NCI-H524 treated with DMSO at 0.1 percent for 48 hours (cell line): ENCODE results near the gene CHRM5.
"Not testable (repeated sequence)": the region's sequence is repeated elsewhere in the genome, so short reads cannot be mapped to it uniquely, and the experiment has no call there.

ENCODE experiments used
- DNase-seq: peaks from one replicate; lab custom pipeline; 2025; lab: John Stamatoyannopoulos, UW

CHRM5 gene

DNA sequence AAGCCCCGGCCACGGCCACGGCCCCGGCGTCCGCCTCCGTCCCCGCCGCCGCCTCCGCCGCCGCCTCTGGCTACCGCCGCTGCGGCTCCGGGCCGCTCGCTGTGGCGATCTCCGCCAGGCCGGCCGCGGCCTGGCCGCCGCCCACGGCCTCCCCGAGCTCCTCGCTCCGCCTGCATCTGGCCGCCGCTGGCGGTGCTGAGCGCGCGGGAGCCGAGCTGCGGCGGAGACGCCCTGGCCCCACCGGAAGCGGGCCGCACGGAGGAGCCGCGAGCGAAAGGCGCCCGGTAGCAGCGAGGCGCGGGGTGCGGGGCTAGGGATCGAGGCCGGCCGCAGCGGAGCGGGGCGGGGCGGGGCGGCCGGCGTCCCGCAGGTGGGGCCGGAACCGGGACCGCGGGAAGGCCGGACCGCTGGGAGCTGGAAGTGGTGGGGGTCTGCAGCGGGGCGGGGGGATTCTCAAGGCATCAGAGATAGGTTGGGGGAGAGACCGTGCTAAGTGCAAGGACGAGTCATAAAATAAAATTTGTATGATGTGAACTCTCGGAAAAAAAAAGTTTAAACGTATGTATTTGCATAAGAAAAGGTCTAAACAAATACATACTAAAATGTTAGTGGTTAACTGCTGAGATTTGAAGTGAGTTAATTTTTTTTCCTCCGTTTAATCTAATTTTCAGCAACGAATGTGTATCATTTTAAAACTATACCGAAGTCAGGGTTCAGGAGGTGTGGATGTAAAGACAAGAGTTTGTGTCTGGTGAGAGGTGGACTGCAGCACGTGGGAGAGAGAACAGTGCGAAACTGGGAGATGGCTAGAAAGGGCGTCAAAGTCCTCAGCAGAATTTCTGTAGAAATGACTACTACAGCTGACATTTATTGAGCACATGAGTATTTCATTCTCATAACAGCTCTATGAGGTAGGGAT lies 70.8 kb downstream of the CHRM5 start, which contains the start of gene AVEN:
Gene AVEN (minus strand): TSS at position 334 of the 919 bp plus-strand sequence. CDS start 158 bp downstream, at position 176.
- no peak for DNase-seq

DNA sequence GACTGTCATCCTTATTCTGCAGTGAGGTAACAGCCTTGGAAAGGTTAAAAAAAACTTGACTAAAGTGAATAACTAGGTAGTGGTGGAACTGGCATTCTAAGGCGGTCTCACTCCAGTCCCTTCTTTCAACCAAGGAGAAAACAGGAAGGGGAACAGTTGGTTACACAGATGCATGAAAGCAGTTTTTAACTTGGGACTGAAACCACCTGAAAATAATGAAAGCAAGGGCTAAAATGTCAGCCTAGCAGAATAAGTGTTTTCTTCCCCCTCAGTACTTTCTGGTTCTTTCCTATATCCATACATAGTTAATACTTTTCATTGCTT lies 71.5 kb downstream of the CHRM5 start:
- DNase-seq: no peak

DNA sequence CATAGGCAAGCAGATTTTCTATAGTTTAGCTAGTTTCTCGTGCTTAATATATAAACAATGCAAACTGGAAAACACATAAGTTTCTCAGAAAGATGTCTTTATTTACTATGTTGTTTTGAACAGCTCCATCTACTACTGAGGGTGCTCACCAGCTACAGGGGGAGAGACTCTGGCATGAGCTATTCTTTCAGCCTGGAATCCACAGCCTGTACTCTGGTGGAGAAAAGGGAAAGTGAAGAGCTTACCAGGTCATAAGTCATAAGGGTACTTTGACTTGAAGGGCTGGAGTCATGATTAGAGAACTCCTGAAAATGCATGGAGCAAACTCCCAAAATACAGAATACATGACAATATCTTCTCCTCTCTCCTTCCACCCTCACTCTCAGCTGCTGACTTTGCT lies 75.1 kb downstream of the CHRM5 start:
- no peak for DNase-seq

DNA sequence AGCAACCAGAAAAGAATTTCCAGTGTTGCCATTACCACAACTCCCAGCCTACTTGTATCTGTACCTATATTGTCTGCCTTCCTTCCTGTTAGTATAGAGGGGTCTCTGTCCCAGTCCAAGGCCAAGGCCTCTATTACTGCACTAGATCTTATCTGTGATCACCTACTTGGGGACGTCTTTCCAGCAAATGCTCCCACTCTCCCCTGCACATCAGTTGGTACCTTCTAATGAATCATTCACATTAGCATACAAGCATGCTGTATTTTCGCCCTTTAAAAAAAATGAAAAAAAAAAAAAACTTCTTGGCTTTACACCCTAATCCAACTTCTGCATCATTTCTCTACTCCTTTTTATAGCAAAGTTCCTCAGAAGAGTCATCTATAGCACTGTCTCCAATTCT lies 75.5 kb downstream of the CHRM5 start:
- DNase-seq: no peak

DNA sequence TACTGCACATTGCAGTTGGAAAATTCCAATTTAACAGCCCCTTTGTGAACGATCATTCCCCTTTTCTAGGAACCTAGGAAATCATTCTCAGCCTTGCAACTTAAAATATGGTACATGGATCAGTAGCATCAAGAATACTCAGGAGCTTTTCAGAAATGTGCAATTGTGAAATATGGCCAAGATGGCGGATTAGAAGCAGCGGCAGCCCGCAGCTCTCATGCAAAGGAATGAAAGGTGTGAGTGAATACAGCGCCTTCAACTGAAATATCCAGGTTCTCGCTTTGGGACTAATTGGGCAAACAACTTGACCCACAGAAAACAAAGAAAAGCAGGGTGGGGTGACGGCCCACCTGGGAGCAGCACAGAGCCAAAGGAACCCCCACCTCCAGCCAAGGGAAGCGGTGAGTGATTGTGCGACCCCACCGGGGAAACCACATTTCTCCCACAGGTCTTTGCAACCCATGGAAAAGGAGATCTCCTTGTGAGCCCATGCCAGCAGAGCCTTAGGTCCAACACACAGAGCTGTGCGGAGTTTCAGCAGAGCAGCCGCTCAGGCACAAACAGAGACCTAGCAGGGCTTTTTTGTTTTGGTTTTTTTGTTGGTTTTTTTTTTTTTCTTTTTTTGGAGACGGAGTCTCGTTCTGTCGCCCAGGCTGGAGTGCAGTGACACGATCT lies 78.3 kb downstream of the CHRM5 start:
- DNase-seq: no peak

DNA sequence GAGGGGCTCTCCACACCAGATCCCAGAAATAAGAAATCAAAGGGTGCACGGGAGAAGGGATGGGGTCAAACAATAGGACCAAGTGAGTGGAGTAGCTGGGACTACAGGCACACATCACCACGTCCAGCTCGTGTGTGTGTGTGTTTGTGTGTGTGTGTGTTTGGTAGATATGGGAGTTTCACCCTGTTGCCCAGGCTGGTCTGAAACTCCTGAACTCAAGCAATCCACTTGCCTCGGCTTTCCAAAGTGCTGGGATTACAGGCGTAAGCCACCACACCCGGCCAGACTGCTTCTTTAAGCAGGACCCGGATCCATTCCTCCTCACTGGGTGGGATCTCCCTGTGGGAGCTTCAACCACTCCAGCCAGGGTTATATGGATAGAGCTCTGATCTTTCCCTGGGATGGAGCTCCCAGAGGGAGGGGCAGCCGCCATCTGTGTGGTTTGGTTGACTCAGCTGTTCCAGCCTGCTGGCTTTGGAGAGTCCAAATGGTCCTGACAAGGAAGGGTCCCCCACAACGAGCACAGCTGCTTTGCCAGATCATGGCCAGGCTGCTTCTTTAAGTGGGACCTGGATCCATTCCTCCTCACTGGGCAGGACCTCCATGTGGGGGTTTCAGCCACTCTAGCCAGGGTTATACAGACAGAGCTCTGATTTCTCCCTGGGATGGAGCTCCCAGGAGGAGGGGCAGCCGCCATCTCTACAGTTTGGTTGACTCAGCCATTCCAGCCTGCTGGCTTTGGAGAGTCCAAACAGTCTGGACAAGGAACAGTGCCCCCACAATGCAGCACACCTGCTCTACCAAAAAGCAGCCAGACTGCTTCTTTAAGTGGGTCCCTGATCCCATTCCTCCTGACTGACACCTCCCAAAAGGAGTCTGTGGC lies 79.8 kb downstream of the CHRM5 start:
- DNase-seq: no peak

DNA sequence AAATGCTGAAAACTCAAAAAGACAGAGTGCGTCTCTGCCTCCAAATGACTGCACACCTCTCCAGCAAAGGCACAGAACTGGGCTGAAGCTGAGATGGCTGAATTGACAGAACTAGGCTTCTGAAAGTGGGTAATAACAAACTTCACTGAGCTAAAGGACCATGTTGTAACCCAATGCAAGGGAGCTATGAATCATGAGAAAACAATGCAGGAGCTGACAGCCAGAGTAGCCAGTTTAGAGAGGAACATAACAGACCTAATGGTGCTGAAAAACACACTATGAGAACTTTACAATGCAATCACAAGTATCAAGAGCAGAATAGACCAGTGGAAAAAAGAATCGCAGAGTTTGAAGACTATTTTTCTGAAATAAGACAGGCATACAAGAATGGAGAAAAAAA lies 80.8 kb downstream of the CHRM5 start:
- DNase-seq: no peak

DNA sequence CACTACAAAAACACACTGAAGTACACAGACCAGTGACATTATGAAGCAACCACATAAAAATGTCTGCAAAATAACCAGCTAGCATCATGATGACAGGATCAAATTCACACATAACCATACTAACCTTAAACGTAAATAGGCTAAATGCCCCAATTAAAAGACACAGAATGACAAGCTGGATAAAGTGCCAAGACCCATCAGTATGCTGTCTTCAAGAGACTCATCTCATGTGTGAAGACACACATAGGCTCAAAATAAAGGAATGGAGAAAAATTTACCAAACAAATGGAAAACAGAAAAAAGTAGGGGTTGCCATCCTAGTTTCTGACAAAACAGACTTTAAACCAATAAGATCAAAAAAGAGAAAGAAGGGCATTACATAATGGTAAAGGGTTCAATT lies 82.1 kb downstream of the CHRM5 start:
- DNase-seq: not testable (repeated sequence)

DNA sequence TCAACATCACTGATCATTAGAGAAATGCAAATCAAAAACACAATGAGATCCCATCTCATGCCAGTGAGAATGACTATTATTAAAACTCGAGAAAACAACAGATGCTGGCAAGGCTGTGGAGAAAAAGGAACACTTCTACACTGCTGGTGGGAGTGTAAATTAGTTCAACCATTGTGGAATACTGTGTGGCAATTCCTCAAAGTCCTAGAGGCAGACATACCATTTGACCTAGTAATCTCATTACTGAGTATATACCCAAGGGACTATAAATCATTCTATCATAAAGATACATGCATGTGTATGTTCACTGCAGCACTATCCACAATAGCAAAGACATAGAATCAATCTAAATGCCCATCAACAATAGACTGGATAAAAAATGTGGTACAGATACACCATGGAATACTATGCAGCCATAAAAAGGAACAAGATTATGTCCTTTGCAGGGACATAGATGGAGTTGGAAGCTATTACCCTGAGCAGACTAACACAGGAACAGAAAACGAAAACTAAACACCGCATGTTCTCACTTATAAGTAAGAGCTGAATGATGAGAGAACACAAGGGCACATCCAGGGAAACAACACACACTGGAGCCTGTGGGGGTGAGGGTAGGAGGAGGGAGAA lies 85.9 kb downstream of the CHRM5 start:
- no peak for DNase-seq

DNA sequence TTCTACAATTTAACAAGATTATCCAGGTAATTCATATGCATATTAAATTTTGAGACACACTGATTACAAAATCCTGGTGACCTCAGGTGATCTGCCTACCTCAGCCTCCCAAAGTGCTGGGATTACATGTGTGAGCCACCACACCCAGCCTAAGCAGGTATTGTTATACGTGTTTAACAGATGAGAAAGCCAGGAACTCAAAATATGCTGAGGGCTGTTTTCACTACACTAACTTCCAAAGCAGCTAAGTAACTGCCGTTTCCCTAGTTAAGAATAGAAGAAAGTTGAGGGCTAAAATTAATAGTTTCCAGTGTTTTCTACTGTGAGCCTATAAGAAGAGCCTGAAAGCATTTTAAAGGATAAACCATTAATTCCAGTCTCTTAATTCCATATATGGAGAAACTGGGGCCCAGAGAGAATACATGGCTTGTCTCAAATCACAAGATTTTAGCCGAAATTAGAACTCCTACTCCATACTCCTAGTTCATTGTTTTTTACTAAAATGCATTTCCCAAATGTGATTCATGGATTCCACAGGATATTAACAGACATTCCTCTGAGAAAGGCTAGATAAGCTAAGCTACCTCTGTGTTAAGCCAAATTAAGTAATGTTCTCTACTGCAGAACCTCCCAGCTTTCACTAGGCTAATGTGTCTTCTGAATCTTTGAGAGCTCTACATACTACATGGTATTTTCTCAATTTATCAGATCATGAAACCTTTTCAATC lies 87.7 kb downstream of the CHRM5 start:
- DNase-seq: no peak

DNA sequence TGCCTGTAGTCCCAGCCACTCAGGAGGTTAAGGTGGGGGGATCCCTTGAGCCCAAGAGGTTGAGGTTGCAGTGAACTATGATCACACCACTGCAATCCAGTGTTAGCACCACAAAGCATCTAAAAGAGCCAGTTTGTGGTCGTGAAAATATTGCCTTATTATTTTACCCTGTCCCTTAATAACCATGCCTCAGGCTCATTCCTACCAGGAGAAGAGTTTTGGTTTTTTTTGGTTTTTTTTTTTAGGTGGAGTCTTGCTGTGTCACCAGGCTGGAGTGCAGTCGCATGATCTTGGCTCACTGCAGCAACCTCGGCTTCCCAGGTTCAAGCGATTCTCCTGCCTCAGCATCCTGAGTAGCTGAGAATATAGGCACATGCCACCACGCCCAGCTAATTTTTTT lies 88.6 kb downstream of the CHRM5 start:
- no peak for DNase-seq

DNA sequence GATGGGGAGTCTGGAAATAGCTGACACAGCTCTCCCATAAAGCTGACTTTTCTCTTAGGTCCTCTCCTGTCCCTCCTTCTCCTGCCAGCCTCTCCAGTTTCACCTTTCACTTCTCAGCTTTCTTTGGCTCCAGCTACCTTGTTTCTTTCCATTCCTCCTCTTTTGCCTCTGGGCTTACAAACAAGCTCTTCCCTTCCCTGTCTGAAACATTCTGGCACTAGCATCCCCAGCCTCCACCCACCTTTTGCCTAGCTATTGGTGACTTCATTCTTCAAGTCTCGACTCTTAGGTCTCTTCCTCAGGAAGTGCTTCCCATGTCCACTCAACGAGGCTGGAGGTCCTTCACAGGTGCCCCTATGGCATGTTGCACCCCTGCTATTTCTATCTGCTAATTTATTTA lies 91.2 kb downstream of the CHRM5 start:
- DNase-seq: no peak

DNA sequence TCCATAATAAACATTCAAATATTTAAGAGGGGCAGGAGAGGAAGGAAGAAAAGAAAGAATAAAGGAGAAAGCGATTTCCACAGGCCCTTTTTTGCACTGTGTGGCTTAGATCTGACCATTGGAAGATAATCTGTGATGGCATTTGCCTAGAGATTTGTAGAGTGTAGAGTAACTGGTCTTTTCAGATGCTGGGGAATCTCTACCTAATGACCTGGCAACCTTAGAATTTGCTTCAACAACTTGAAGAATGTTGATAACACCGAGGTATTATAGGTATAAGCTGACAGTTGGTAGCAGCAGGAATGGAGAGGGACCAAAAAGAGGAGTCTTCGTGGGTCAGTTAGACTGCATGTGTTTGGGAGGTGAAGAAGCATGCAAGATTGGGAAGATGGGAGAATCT lies 91.6 kb downstream of the CHRM5 start:
- DNase-seq: no peak

DNA sequence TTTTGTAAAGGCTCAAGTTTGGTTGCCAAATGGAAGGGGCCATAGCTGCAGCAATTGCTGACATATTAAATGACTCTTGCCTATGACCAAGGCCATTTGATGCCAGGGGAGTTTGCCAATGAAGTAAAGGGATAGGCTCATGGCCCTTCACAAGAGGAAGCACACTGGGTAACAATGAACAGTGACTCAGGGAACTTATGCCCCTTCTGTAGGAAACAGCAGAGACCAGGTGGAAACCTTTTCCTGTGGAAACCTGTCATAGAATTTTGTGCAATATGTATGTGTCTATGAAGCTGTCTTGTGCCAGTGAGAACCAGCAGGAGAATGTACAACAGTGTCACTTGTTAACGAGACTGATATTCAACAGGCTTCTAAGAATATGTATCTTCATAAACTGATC lies 96.1 kb downstream of the CHRM5 start:
- no peak for DNase-seq

DNA sequence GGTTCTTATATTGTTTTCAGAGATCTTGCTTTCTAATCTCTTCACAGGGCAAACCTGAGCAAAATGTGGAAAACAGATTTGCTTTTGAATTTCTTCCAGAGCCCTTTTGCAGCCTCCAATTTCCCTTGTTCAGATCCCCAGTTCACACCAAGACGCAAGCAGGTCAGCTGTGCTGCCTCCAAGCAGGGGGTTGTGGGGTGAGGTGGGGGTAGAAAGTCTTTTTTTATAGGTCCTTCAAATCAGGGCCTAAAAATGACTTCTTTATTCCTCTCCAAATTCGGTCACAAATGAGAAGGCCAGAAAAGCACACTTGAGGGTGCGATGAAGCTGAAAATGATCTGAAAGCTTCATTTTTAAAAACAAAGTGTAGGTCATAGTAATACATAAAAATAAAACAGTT lies 97.0 kb downstream of the CHRM5 start:
- DNase-seq: no peak

DNA sequence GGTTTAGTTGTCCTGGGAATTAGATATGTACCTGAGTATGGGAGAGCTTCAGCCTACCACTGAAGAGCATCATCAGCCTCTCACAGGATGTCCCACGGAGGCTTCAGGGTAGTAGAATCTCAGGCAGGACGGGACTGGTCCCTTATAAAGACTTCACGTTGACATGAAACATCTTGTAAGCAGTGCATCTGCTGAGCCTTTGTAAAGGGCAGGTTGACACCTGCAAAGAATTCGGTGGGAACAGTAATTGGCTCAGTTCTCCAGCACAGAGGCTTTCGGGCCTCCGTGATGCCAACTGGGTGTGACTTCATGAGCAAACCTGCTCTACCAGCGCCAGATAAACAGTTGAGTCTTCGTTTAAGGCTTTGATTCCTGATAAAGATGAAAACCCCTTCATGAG lies 97.6 kb downstream of the CHRM5 start:
- DNase-seq: no peak

DNA sequence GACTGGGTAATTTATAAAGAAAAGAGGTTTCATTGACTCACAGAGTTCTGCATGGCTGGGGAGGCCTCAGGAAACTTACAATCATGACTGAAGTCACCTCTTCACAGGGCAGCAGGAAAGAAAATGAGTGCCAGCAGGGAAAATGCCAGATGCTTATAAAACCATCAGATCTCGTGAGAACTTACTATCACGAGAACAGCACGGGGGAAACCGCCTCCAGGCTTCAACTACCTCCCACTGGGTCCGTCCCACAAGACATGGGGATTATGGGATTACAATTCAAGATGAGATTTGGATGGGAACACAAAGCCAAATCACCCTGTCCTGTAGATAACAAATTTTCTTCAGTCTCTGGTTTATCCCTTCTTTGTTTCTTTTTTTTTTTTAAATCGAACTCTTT lies 101.7 kb downstream of the CHRM5 start:
- DNase-seq: no peak

DNA sequence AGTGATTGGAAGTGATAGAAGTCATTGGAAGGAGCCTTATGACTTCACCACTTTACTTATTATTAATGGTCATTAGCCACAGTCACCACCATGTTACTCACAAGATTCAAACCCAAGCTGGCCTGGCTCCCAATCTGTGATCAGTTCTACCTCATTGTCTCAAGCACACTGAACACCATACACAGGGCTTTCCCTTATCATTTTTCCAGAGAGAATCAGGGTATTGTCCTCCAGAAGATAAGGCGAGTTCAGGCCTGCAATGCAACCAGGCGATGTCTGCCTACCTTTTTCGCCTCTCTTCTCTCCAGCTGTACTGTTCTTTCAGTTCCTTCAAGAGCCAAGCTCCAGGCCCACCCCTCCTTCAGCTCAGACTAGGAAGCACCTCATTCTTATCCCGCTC lies 108.5 kb downstream of the CHRM5 start:
- no peak for DNase-seq

DNA sequence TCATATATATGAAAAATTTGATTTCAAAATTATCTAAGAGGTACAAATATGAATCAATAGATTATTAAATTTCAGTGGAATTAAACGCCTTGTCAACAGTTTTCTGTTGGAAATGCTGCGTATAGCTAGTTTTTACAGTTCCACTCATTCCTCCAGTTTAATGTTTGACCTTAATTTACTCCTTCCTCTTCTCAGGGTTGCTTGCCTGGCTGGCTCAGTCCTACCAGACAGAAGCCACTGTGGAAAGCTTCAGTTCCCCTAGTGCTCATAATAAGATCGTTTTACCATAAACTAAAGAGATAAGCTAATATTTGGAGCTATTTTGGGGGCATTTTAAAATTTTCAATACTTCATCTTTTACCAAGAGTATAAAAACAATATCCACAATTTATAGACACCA lies 110.6 kb downstream of the CHRM5 start:
- DNase-seq: no peak

DNA sequence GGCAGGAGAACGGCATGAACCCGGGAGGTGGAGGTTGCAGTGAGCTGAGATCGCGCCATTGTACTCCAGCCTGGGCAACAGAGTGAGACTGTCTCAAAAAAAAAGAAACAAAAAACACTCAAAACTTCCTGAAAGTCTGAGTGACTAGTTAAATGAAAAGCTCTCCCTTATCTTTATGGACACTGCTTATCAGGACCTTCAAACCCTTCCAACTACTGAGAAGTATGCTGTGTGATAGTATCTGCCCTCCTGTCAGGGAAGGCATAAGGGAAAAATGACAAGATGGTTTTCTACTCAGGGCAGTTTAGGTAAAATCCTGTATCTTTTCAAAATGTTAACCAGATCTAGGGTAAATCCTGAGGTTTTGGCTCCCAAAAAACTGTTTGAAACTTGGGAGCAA lies 111.6 kb downstream of the CHRM5 start:
- DNase-seq: no peak

DNA sequence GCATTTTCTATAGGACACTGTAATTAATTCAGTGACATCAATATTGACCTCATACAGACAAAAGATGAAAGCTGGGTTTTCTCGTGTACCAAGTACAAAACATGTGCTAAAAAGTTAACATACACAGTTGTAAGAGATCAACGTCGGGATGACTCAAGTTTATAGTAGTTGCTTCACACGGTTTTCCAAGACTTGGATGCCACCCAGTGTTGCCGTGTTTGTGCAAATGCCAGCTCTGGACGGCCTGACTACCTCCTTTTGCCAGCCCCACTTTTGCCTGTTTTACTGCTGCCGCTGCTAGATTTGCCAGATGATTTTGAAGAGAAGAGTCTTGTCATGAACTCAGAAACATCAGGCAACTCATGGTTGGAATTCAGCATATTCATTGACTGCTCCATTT lies 115.8 kb downstream of the CHRM5 start:
- no peak for DNase-seq
